ENCODE measurements around the gene MAP2K5. TPM values are rescaled to one million over a fixed set of nuclear protein-coding genes. Genes with fewer than 3 reads are reported as not detected.

Gene MAP2K5
- total RNA-seq, 1 donor from 2014 or later = 11.6 TPM

DNA sequence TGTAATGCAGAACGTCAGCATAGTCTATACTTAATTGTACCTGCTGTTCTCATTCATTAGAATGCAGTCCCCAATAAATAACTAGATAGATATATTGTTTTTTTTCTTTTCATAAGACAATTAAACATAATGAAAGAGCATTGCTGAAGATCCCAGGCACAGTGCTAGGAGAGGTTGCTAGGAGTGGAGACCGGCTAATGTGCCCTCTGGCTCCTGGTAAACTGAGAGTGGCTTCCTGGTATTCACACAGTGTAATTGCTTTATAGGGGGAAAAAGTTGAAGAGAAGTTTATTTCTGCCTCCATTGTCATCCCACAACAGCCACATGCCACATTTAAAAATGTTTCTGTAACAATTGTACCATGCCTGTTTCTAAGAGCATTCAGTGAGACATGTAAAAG is 135.6 kb downstream of the MAP2K5 start:
- no peak for TF ChIP-seq EZH2 (IDR thresholded peaks at IDR 0.05; ENCODE audit: insufficient read depth, low read length)
- TF ChIP-seq, protein P1, sequence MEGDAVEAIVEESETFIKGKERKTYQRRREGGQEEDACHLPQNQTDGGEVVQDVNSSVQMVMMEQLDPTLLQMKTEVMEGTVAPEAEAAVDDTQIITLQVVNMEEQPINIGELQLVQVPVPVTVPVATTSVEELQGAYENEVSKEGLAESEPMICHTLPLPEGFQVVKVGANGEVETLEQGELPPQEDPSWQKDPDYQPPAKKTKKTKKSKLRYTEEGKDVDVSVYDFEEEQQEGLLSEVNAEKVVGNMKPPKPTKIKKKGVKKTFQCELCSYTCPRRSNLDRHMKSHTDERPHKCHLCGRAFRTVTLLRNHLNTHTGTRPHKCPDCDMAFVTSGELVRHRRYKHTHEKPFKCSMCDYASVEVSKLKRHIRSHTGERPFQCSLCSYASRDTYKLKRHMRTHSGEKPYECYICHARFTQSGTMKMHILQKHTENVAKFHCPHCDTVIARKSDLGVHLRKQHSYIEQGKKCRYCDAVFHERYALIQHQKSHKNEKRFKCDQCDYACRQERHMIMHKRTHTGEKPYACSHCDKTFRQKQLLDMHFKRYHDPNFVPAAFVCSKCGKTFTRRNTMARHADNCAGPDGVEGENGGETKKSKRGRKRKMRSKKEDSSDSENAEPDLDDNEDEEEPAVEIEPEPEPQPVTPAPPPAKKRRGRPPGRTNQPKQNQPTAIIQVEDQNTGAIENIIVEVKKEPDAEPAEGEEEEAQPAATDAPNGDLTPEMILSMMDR (IDR thresholded peaks at IDR 0.05; ENCODE audit: insufficient read depth, low read depth, low read length) = no peak
- Mint-ChIP-seq H3K27ac (ENCODE audit: unreplicated experiment) (no peak overlapping the region), H3K4me3 (ENCODE audit: unreplicated experiment) (no peak overlapping the region), H3K27me3 (ENCODE audit: low read depth, unreplicated experiment) (no peaks in the 10 kb centered on the region), H3K36me3 (ENCODE audit: low read depth, unreplicated experiment) (peaks cover 3% of the 10 kb centered on the region), H3K4me1 (ENCODE audit: low read depth, unreplicated experiment) (no peaks in the 10 kb centered on the region), H3K9me3 (ENCODE audit: unreplicated experiment) (peaks cover 4% of the 10 kb centered on the region)
- FAIRE-seq = no peak
- Histone ChIP-seq H4K20me1 (ENCODE audit: insufficient read depth, low read length) (no peaks in the 10 kb centered on the region), H3K9me3 (ENCODE audit: insufficient read depth, low read depth, low read length) (no peaks in the 10 kb centered on the region), H2AFZ (ENCODE audit: low read depth, low read length) (no peak overlapping the region), H3K4me2 (ENCODE audit: low read length) (no peak overlapping the region), H3K27ac (ENCODE audit: low read depth, low read length) (no peak overlapping the region), H3K4me3 (ENCODE audit: insufficient read depth, low read depth, low read length) (no peak overlapping the region), H3K36me3 (ENCODE audit: insufficient read depth, low read length) (no peaks in the 10 kb centered on the region), H3K79me2 (ENCODE audit: insufficient read depth, low read length) (no peaks in the 10 kb centered on the region), H3K27me3 (ENCODE audit: insufficient read depth, low read length) (no peaks in the 10 kb centered on the region), H3K9ac (ENCODE audit: low read length) (no peak overlapping the region), H3K4me1 (ENCODE audit: insufficient read depth, low read length) (no peaks in the 10 kb centered on the region)
- no peak for DNase-seq (ENCODE audit: low read depth)

DNA sequence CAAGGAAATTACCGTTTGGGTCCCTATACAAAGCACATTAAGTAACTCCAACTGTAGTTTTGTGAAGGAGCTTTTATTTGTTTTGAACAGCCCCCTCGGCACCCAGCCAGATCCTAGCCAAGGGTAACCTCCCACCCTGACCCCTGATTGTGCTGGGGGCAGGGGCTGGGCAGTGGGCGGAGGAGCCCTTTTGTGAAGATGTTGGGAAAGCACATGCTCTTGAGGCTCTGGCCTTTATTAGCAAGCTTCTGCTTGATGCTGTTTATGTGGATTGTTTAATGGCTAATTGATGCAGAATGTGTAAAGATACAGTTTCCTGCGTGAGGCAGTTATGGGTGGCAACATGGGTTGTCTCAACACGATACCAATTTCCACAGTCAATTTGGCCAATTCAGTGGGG is 136.5 kb downstream of the MAP2K5 start:
- Histone ChIP-seq H3K4me1 (ENCODE audit: insufficient read depth, low read length) (no peaks in the 10 kb centered on the region), H3K36me3 (ENCODE audit: insufficient read depth, low read length) (no peaks in the 10 kb centered on the region), H3K9me3 (ENCODE audit: insufficient read depth, low read depth, low read length) (peaks cover 3% of the 10 kb centered on the region), H3K4me3 (ENCODE audit: insufficient read depth, low read depth, low read length) (no peak overlapping the region), H3K27ac (ENCODE audit: low read depth, low read length) (no peak overlapping the region), H2AFZ (ENCODE audit: low read depth, low read length) (no peak overlapping the region), H3K9ac (ENCODE audit: low read length) (no peak overlapping the region), H3K27me3 (ENCODE audit: insufficient read depth, low read length) (no peaks in the 10 kb centered on the region), H3K4me2 (ENCODE audit: low read length) (no peak overlapping the region), H4K20me1 (ENCODE audit: insufficient read depth, low read length) (no peaks in the 10 kb centered on the region), H3K79me2 (ENCODE audit: insufficient read depth, low read length) (no peaks in the 10 kb centered on the region)
- peaks cover 3% of the 10 kb centered on the region for H3K36me3 Mint-ChIP-seq (ENCODE audit: low read depth, unreplicated experiment)
- TF ChIP-seq, protein P1 (IDR thresholded peaks at IDR 0.05; ENCODE audit: insufficient read depth, low read depth, low read length) = no peak
- no peak for TF ChIP-seq EZH2 (IDR thresholded peaks at IDR 0.05; ENCODE audit: insufficient read depth, low read length)
- DNase-seq (ENCODE audit: low read depth) (no peak), FAIRE-seq (no peak)
- no peaks in the 10 kb centered on the region for H3K4me1 Mint-ChIP-seq (ENCODE audit: low read depth, unreplicated experiment)
- H3K27me3 Mint-ChIP-seq (ENCODE audit: low read depth, unreplicated experiment) = no peaks in the 10 kb centered on the region
- H3K9me3 Mint-ChIP-seq (ENCODE audit: unreplicated experiment) = peaks cover 12% of the 10 kb centered on the region
- H3K27ac Mint-ChIP-seq (ENCODE audit: unreplicated experiment) = no peak overlapping the region
- no peak overlapping the region for H3K4me3 Mint-ChIP-seq (ENCODE audit: unreplicated experiment)

DNA sequence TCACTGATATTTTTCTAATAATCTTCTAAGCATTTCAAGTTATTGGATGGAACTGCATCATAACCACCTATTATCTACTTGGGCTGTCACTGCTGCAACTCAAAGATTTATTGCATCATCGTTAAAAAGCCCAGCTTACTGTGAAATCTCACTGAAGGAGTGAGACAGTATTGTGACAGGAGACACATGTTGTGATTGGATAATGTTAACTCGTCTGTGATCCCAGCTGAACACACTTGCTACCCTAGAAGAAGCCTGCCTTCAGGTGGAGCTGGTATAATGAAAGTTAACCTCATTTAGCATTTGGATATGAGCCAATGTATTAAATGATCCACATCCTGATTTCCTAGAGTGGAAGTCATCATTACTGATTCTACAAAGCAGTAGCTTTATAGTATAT is 138.1 kb downstream of the MAP2K5 start:
- H3K27me3 ChIP-seq (ENCODE audit: insufficient read depth, low read length) = no peaks in the 10 kb centered on the region
- no peak overlapping the region for H3K4me3 Mint-ChIP-seq (ENCODE audit: unreplicated experiment)
- H3K36me3 Mint-ChIP-seq (ENCODE audit: low read depth, unreplicated experiment) = peaks cover 7% of the 10 kb centered on the region
- H3K4me1 ChIP-seq (ENCODE audit: insufficient read depth, low read length) = no peaks in the 10 kb centered on the region
- no peak overlapping the region for H3K4me2 ChIP-seq (ENCODE audit: low read length)
- H3K27me3 Mint-ChIP-seq (ENCODE audit: low read depth, unreplicated experiment) = no peaks in the 10 kb centered on the region
- H3K79me2 ChIP-seq (ENCODE audit: insufficient read depth, low read length) = no peaks in the 10 kb centered on the region
- H3K9ac ChIP-seq (ENCODE audit: low read length) = no peak overlapping the region
- no peaks in the 10 kb centered on the region for H4K20me1 ChIP-seq (ENCODE audit: insufficient read depth, low read length)
- H3K4me3 ChIP-seq (ENCODE audit: insufficient read depth, low read depth, low read length) = no peak overlapping the region
- H3K4me1 Mint-ChIP-seq (ENCODE audit: low read depth, unreplicated experiment) = no peaks in the 10 kb centered on the region
- FAIRE-seq = no peak
- no peak for TF ChIP-seq EZH2 (IDR thresholded peaks at IDR 0.05; ENCODE audit: insufficient read depth, low read length)
- TF ChIP-seq, protein P1 (IDR thresholded peaks at IDR 0.05; ENCODE audit: insufficient read depth, low read depth, low read length) = no peak
- peak overlapping the region; percentile 62 for H3K27ac Mint-ChIP-seq (ENCODE audit: unreplicated experiment)
- no peaks in the 10 kb centered on the region for H3K36me3 ChIP-seq (ENCODE audit: insufficient read depth, low read length)
- peaks cover 22% of the 10 kb centered on the region for H3K9me3 Mint-ChIP-seq (ENCODE audit: unreplicated experiment)
- H2AFZ ChIP-seq (ENCODE audit: low read depth, low read length) = no peak overlapping the region
- no peak overlapping the region for H3K27ac ChIP-seq (ENCODE audit: low read depth, low read length)
- DNase-seq (ENCODE audit: low read depth) = no peak
- H3K9me3 ChIP-seq (ENCODE audit: insufficient read depth, low read depth, low read length) = peaks cover 4% of the 10 kb centered on the region

All from astrocyte (in vitro differentiated cells and primary cell).